ENCODE results near the gene SLC39A10.

- no peak for TF ChIP-seq CTCF (IDR thresholded peaks at IDR 0.05)
- TF ChIP-seq POLR2A (IDR thresholded peaks at IDR 0.05) = no peak
- no peak for TF ChIP-seq EP300 (IDR thresholded peaks at IDR 0.05)
Measured at GRCh38 chr2:195664528-195664927, 7.5 kb downstream of the SLC39A10 start.
